DND-41 (cell line): Measurements from ENCODE around the gene PPIC.

Source experiments
- ATAC-seq: fragments of 200-7000 bp; cut with Tn5 transposase; 3 replicates; pipeline ENCODE4 v1.9.1; 2021; ENCODE audit warnings: low read depth; ENCODE audit not compliant: insufficient read depth
- DNase-seq: peaks from one replicate; pipeline ENCODE4 v3.0.0-alpha.2; 2020
- H2AFZ ChIP-seq: 2 replicates; pipeline ENCODE4 v1.6.0; 2012; ENCODE audit warnings: low read depth, low read length
- H3K27ac ChIP-seq: 2 replicates; pipeline ENCODE4 v1.5.1; 2012; ENCODE audit warnings: low read length, inconsistent platforms
- H3K27me3 ChIP-seq: fragments of 200-600 bp; sonication (generic); 2 replicates; pipeline ENCODE4 v1.6.0; 2012; ENCODE audit warnings: low read length, mild to moderate bottlenecking, inconsistent platforms; ENCODE audit not compliant: insufficient read depth, poor library complexity
- H3K36me3 ChIP-seq: 2 replicates; pipeline ENCODE4 v1.5.1; 2012; ENCODE audit warnings: low read length, inconsistent platforms; ENCODE audit not compliant: insufficient read depth
- H3K4me1 ChIP-seq: 2 replicates; pipeline ENCODE4 v1.5.1; 2012; ENCODE audit warnings: mild to moderate bottlenecking, low read length; ENCODE audit not compliant: insufficient read depth
- H3K4me2 ChIP-seq: 2 replicates; pipeline ENCODE4 v1.6.0; 2012; ENCODE audit warnings: mild to moderate bottlenecking, moderate library complexity, low read length, inconsistent platforms; ENCODE audit not compliant: insufficient read depth
- H3K4me3 ChIP-seq, 2 experiments: fragments of 200-600 bp in 1 of 2; shearing (Covaris generic) in 1 of 2; 2 replicates each; pipeline ENCODE4 v1.5.1; 2012 to 2016; ENCODE audit warnings: inconsistent platforms in 2 of 2, low read length in 2 of 2, mild to moderate bottlenecking in 2 of 2, low read depth in 1 of 2, moderate library complexity in 1 of 2
- H3K79me2 ChIP-seq: 2 replicates; pipeline ENCODE4 v1.6.0; 2012; ENCODE audit warnings: low read length, inconsistent platforms; ENCODE audit not compliant: insufficient read depth
- H3K9ac ChIP-seq: 2 replicates; pipeline ENCODE4 v1.6.0; 2012; ENCODE audit warnings: low read depth, mild to moderate bottlenecking, inconsistent platforms, low read length, moderate library complexity
- H3K9me3 ChIP-seq: 2 replicates; pipeline ENCODE4 v1.5.1; 2012; ENCODE audit warnings: low read length, moderate library complexity, mild to moderate bottlenecking, inconsistent platforms; ENCODE audit not compliant: insufficient read depth, severe bottlenecking
- H4K20me1 ChIP-seq: 2 replicates; pipeline ENCODE4 v1.6.0; 2012; ENCODE audit warnings: low read length; ENCODE audit not compliant: insufficient read depth
- EZH2 ChIP-seq: IDR thresholded peaks from 3 replicates; pipeline ENCODE4 v1.6.1; 2012; ENCODE audit warnings: borderline replicate concordance, low read depth, mild to moderate bottlenecking, moderate library complexity, low read length, inconsistent platforms; ENCODE audit not compliant: severe bottlenecking
- TF ChIP-seq, protein P1 (sequence below): IDR thresholded peaks from 2 replicates; pipeline ENCODE4 v1.5.1; 2012; ENCODE audit warnings: borderline replicate concordance, low read length, moderate library complexity, mild to moderate bottlenecking; ENCODE audit not compliant: poor library complexity, severe bottlenecking; ENCODE audit errors: extremely low read depth

PPIC gene

DNA sequence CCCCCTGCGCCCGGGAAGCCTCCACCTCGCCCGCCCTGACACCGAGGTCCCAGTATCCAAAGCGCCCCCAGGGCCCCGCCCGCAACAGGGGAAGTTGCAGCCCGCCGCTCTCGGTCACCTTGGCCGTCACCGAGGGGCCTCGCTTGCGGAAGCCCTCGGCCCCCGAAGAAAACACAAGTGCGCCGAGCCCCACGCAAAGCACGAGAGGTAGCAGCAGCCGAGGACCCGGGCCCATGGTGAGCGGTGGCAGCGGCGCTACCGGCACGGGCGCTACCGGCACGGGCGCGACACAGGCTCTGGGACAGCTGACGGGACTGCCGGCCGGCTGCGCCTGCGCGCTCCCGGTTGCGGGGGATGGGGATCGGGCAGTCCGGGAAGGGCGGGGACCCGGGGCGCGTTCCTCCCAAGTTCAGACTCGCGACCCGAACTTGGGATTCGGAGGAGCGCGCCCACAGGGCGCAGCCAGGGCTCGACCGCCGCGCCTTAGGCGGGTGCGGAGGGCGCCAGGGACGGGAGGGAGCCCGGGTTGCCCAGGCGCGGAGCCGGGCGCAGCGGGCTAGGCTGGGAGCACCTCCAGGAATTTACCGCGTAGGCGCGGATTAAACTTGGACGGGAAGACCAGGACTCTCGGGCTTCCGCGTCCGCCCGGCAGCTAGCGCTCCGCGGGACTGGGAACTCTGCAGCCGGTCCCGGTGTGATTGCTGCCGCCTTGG is at the start of gene PPIC:
TSS of gene PPIC (minus strand) at position 335 of the 713 bp plus-strand sequence. CDS start at position 235, 100 bp downstream.
- no peak within 1 kb of the TSS for H3K4me3 ChIP-seq
- H3K36me3 ChIP-seq, result no peaks in the 10 kb centered on the region
- no peak within 1 kb of the TSS for H2AFZ ChIP-seq
- H3K79me2 ChIP-seq, result no peaks in the 10 kb centered on the region
- no peaks in the 10 kb centered on the region for H4K20me1 ChIP-seq
- H3K27ac ChIP-seq, result no peak within 1 kb of the TSS
- no peaks in the 10 kb centered on the region for H3K4me1 ChIP-seq
- DNase-seq, result no peak
- H3K4me2 ChIP-seq, result no peak within 1 kb of the TSS
- no peak for TF ChIP-seq EZH2
- TF ChIP-seq, protein P1, sequence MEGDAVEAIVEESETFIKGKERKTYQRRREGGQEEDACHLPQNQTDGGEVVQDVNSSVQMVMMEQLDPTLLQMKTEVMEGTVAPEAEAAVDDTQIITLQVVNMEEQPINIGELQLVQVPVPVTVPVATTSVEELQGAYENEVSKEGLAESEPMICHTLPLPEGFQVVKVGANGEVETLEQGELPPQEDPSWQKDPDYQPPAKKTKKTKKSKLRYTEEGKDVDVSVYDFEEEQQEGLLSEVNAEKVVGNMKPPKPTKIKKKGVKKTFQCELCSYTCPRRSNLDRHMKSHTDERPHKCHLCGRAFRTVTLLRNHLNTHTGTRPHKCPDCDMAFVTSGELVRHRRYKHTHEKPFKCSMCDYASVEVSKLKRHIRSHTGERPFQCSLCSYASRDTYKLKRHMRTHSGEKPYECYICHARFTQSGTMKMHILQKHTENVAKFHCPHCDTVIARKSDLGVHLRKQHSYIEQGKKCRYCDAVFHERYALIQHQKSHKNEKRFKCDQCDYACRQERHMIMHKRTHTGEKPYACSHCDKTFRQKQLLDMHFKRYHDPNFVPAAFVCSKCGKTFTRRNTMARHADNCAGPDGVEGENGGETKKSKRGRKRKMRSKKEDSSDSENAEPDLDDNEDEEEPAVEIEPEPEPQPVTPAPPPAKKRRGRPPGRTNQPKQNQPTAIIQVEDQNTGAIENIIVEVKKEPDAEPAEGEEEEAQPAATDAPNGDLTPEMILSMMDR, result no peak
- no peak for ATAC-seq
- peaks cover 8% of the 10 kb centered on the region for H3K9me3 ChIP-seq
- H3K9ac ChIP-seq, result no peak within 1 kb of the TSS
- H3K27me3 ChIP-seq, result no peaks in the 10 kb centered on the region

DNA sequence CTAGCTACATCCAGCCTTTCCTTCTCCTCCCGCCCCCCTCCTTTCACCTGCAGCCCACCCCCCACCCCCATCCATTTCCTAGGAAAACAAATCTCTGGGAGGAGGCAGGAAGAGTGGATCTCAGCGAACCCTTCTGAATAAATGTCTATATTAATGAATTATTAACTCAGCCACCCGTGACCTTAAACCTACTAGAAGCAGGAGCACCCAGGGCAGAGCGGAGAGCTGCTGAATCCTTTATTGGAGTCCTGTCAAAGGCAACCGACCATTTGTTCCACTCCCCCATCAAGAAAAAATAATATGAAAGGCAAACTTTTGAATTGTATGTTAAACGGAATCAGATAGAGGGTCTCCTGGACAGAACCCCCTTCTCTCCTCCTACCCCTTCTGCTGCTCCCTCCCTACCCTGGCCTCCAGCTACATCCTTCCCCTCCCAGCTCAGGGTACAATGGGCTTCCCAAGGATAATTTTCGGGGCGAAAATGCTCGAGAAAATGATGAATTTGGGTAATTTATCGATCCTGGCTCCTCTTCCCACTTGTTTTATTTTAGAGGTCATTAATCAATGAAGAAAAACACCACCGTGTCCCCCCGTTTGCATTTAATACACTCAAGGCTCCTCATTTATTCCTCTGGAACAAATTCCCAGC is 49.2 kb upstream of the PPIC start:
- H2AFZ ChIP-seq, result no peak overlapping the region
- TF ChIP-seq, protein P1, result no peak
- no peak for TF ChIP-seq EZH2
- no peak overlapping the region for H3K27ac ChIP-seq
- H3K9me3 ChIP-seq, result peaks cover 9% of the 10 kb centered on the region
- no peaks in the 10 kb centered on the region for H3K27me3 ChIP-seq
- no peaks in the 10 kb centered on the region for H3K36me3 ChIP-seq
- H3K9ac ChIP-seq, result no peak overlapping the region
- H4K20me1 ChIP-seq, result no peaks in the 10 kb centered on the region
- no peaks in the 10 kb centered on the region for H3K79me2 ChIP-seq
- no peaks in the 10 kb centered on the region for H3K4me1 ChIP-seq
- H3K4me2 ChIP-seq, result no peak overlapping the region
- no peak overlapping the region for H3K4me3 ChIP-seq
- DNase-seq (no peak), ATAC-seq (no peak)

DNA sequence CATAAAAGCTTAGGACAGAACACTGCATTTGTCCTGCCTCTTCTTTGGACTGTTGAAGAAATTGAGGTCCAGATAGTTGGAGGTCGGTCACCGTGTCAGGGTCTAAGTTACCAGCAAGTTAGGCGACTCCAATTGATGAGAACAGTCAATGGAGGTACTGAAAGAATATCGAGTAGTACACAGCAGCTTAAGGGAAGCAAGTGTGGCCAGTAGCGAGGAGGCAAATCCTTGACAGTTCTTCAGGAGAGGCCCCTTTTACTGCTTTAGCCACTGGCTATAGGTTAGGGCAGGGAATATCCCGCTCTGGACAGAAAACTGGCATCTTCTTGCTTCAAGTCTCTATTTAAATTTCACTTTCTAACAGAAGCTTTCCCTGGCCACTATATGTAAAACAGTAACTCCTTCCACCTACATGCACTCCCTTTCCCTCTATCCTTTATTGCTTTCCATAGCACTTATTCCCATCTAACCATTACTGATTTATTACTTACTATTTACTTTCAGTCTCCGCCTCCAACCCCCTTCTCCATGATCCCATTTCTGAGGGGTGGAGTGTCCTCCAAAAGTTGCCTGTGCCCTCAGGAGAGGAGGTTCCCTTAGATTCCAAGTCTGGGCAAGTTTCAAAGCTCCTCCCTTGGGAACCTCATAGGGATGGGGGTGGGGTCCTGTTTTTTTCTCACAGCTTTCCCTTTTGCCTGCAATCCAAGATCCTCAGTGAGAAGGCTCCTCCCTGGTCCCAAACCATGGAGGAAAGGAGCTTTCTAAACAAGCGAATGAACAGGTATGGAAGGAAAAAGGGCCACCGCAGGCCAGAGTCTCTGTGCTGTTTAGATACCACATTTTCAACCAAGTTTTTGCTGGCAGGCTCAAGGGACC is 48.4 kb upstream of the PPIC start:
- H4K20me1 ChIP-seq, result no peaks in the 10 kb centered on the region
- no peaks in the 10 kb centered on the region for H3K79me2 ChIP-seq
- no peaks in the 10 kb centered on the region for H3K4me1 ChIP-seq
- no peak for ATAC-seq
- no peak overlapping the region for H2AFZ ChIP-seq
- H3K4me2 ChIP-seq, result no peak overlapping the region
- no peak overlapping the region for H3K27ac ChIP-seq
- no peak overlapping the region for H3K9ac ChIP-seq
- no peak for DNase-seq
- H3K36me3 ChIP-seq, result no peaks in the 10 kb centered on the region
- TF ChIP-seq, protein P1, result no peak
- TF ChIP-seq EZH2, result no peak
- peaks cover 9% of the 10 kb centered on the region for H3K9me3 ChIP-seq
- no peak overlapping the region for H3K4me3 ChIP-seq
- no peaks in the 10 kb centered on the region for H3K27me3 ChIP-seq
